Hepatocyte (in vitro differentiated cells): Measurements from ENCODE around the gene KRTAP5-6. TPM values are rescaled to one million over a fixed set of nuclear protein-coding genes. Genes with fewer than 3 reads are reported as not detected.

Source experiments
- DNase-seq: peaks from one replicate; pipeline ENCODE4 v3.0.0-alpha.2; 2016; ENCODE audit warnings: low spot score
- H2AFZ ChIP-seq: fragments of 200-600 bp; sonication (generic); 2 replicates; pipeline ENCODE4 v1.6.0; 2016; ENCODE audit warnings: antibody characterized with exemption, mild to moderate bottlenecking
- H3K27ac ChIP-seq: fragments of 200-600 bp; sonication (generic); 2 replicates; pipeline ENCODE4 v1.5.1; 2016; ENCODE audit warnings: mild to moderate bottlenecking
- H3K27me3 ChIP-seq: fragments of 200-600 bp; sonication (generic); 2 replicates; pipeline ENCODE4 v1.6.1; 2016
- H3K36me3 ChIP-seq: fragments of 200-600 bp; sonication (generic); replicated peaks from 2 replicates; pipeline ENCODE4 v1.5.1; 2016; ENCODE audit warnings: low read depth; ENCODE audit not compliant: insufficient read depth
- H3K4me1 ChIP-seq: fragments of 200-600 bp; sonication (generic); 2 replicates; pipeline ENCODE4 v1.5.1; 2016; ENCODE audit warnings: mild to moderate bottlenecking, moderate library complexity; ENCODE audit not compliant: insufficient read depth
- H3K4me2 ChIP-seq: fragments of 200-600 bp; sonication (generic); 2 replicates; pipeline ENCODE4 v1.6.0; 2016
- H3K4me3 ChIP-seq: fragments of 200-600 bp; sonication (generic); 2 replicates; pipeline ENCODE4 v1.5.1; 2016; ENCODE audit warnings: mild to moderate bottlenecking
- H3K79me2 ChIP-seq: fragments of 200-600 bp; sonication (generic); 2 replicates; pipeline ENCODE4 v1.6.0; 2017; ENCODE audit warnings: mild to moderate bottlenecking
- H3K9me2 ChIP-seq: fragments of 200-600 bp; sonication (generic); replicated peaks from 2 replicates; pipeline ENCODE4 v1.6.0; 2017; ENCODE audit warnings: mild to moderate bottlenecking; ENCODE audit not compliant: insufficient read depth
- H3K9me3 ChIP-seq: fragments of 200-600 bp; sonication (generic); 2 replicates; pipeline ENCODE4 v1.5.1; 2016; ENCODE audit warnings: low read depth, mild to moderate bottlenecking
- H4K20me1 ChIP-seq: fragments of 200-600 bp; sonication (generic); 2 replicates; pipeline ENCODE4 v1.6.0; 2016; ENCODE audit warnings: mild to moderate bottlenecking; ENCODE audit not compliant: insufficient read depth, poor library complexity, severe bottlenecking
- EZH2 ChIP-seq: fragments of 200-600 bp; sonication (generic); IDR thresholded peaks from 2 replicates; pipeline ENCODE4 v1.6.1; 2016; ENCODE audit warnings: antibody characterized with exemption, mild to moderate bottlenecking, borderline replicate concordance
- EZH2phosphoT487 ChIP-seq: fragments of 200-600 bp; sonication (generic); IDR thresholded peaks from one replicate; pipeline ENCODE4 v1.6.1; 2018; ENCODE audit warnings: antibody characterized with exemption, mild to moderate bottlenecking, low read depth, moderate library complexity; ENCODE audit not compliant: unreplicated experiment, severe bottlenecking
- WGBS: methylation state at CpG from one replicate; pipeline ENCODE4 v1.1.6; 2016; ENCODE audit warnings: low lambda C conversion rate; ENCODE audit errors: missing lambda C conversion rate; 5-methylcytosine and 5-hydroxymethylcytosine counted together
- polyA plus RNA-seq: library from polyadenylated mRNA; unstranded; fragments of >200 nt; fragmentation: Nextera tagmentation; extraction: Ambion mirVana; gene quantifications from 2 replicates; pipeline ENCODE4 v1.2.1, GENCODE V29; 2016
- total RNA-seq: library from RNA; depleted of rRNA; stranded (reverse); fragments of >200 nt; gene quantifications from 2 replicates; pipeline ENCODE4 v1.2.3, GENCODE V29; 2014
- TF ChIP-seq, protein P1 (sequence below): fragments of 200-600 bp; sonication (generic); IDR thresholded peaks from 2 replicates; pipeline ENCODE4 v1.5.1; 2016; ENCODE audit warnings: antibody characterized with exemption, mild to moderate bottlenecking; ENCODE audit not compliant: poor library complexity

Gene KRTAP5-6
- total and polyA plus RNA-seq, 2 experiments from 2014 or later = not detected

DNA sequence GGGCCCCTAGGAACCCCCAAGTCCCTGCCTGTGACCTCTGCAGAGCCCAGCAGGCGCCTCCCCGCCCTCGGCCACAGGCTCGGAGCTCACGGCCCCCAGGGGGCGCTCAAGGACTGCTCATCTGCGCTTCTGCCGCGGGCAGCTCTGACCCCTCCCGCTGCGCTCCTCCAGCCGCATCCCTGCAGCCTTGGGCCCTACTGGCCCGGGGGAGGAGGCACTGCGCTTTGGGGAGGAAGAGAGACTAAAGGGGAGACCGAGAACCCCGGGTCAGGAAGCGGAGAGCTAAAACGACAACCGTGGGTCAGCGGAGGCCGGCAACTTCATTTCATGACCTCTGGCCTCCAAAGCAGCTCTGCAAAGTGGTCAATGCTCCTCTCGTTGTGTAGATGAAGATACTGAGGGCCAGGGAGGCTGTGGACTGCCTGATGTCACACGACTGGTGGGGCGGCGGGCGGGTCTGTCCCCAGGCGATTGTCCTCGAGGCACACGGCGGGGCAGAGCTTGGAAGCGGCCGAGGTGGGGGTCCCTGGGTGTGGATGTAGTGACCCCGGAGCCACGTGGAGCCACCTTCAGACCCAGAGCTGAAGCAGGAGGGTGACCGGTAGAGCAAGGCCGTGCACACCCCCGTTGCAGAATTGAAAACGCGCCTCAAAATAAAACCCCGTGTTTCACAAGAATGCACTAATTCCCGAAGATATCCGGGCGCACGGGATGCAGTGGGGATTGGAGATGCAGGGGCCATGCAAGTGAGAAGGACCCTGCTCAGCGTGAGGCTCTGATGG is 2.7 kb upstream of the KRTAP5-6 start:
- WGBS = 52% methylated on average over 41 of the region's 45 CpGs
- H3K9me3 ChIP-seq = no peaks in the 10 kb centered on the region
- peak; percentile 94 for DNase-seq
- peak overlapping the region; percentile 77 for H2AFZ ChIP-seq
- no peaks in the 10 kb centered on the region for H3K79me2 ChIP-seq
- peaks cover 38% of the 10 kb centered on the region for H3K4me1 ChIP-seq
- H3K4me3 ChIP-seq = no peak overlapping the region
- no peaks in the 10 kb centered on the region for H4K20me1 ChIP-seq
- no peak overlapping the region for H3K27ac ChIP-seq
- no peaks in the 10 kb centered on the region for H3K27me3 ChIP-seq
- no peaks in the 10 kb centered on the region for H3K9me2 ChIP-seq
- H3K36me3 ChIP-seq = no peaks in the 10 kb centered on the region
- H3K4me2 ChIP-seq = peak overlapping the region; percentile 68
- TF ChIP-seq, protein P1, sequence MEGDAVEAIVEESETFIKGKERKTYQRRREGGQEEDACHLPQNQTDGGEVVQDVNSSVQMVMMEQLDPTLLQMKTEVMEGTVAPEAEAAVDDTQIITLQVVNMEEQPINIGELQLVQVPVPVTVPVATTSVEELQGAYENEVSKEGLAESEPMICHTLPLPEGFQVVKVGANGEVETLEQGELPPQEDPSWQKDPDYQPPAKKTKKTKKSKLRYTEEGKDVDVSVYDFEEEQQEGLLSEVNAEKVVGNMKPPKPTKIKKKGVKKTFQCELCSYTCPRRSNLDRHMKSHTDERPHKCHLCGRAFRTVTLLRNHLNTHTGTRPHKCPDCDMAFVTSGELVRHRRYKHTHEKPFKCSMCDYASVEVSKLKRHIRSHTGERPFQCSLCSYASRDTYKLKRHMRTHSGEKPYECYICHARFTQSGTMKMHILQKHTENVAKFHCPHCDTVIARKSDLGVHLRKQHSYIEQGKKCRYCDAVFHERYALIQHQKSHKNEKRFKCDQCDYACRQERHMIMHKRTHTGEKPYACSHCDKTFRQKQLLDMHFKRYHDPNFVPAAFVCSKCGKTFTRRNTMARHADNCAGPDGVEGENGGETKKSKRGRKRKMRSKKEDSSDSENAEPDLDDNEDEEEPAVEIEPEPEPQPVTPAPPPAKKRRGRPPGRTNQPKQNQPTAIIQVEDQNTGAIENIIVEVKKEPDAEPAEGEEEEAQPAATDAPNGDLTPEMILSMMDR = peak; percentile 96
- no peak for TF ChIP-seq EZH2

GRCh38 chr11:1694846-1695547 is 2.0 kb upstream of the KRTAP5-6 start:
- Histone ChIP-seq H3K79me2 (no peaks in the 10 kb centered on the region), H3K4me2 (no peak overlapping the region), H3K4me1 (peaks cover 38% of the 10 kb centered on the region), H3K27me3 (no peaks in the 10 kb centered on the region), H3K9me3 (no peaks in the 10 kb centered on the region), H4K20me1 (no peaks in the 10 kb centered on the region), H3K27ac (no peak overlapping the region), H3K9me2 (no peaks in the 10 kb centered on the region), H3K4me3 (no peak overlapping the region), H3K36me3 (no peaks in the 10 kb centered on the region), H2AFZ (no peak overlapping the region)
- DNase-seq = no peak
- TF ChIP-seq EZH2 = no peak
- TF ChIP-seq, protein P1 = no peak
- no peak for TF ChIP-seq EZH2phosphoT487
- WGBS = 91% methylated on average over 15 of the region's 15 CpGs

- no peaks in the 10 kb centered on the region for H3K9me3 ChIP-seq
- DNase-seq = no peak
- peaks cover 32% of the 10 kb centered on the region for H3K4me1 ChIP-seq
- no peaks in the 10 kb centered on the region for H3K9me2 ChIP-seq
- no peaks in the 10 kb centered on the region for H3K27me3 ChIP-seq
- no peak overlapping the region for H2AFZ ChIP-seq
- TF ChIP-seq EZH2 (no peak), EZH2phosphoT487 (no peak)
- TF ChIP-seq, protein P1 = no peak
- H3K4me3 ChIP-seq = no peak overlapping the region
- no peaks in the 10 kb centered on the region for H4K20me1 ChIP-seq
- no peaks in the 10 kb centered on the region for H3K36me3 ChIP-seq
- no peak overlapping the region for H3K27ac ChIP-seq
- no peak overlapping the region for H3K4me2 ChIP-seq
- WGBS = 96% methylated on average over 3 of the region's 3 CpGs
- no peaks in the 10 kb centered on the region for H3K79me2 ChIP-seq
These were observed 1.4 kb upstream of the KRTAP5-6 start for GRCh38 chr11:1695548-1696108.
